VCaP (cell line): Measurements from ENCODE around the gene PRSS27.
A peak's percentile ranks its signal among the peaks of the same experiment; 100 is the strongest.

ENCODE experiments used
- H3K27ac ChIP-seq: fragments of 450-650 bp; 2 replicates; pipeline ENCODE4 v1.5.1; 2017
- TF ChIP-seq, protein P1 (sequence below): fragments of 450-650 bp; conservative IDR thresholded peaks from 2 replicates; pipeline ENCODE4 v1.5.1; 2017; ENCODE audit warnings: mild to moderate bottlenecking, moderate library complexity

Gene PRSS27

DNA sequence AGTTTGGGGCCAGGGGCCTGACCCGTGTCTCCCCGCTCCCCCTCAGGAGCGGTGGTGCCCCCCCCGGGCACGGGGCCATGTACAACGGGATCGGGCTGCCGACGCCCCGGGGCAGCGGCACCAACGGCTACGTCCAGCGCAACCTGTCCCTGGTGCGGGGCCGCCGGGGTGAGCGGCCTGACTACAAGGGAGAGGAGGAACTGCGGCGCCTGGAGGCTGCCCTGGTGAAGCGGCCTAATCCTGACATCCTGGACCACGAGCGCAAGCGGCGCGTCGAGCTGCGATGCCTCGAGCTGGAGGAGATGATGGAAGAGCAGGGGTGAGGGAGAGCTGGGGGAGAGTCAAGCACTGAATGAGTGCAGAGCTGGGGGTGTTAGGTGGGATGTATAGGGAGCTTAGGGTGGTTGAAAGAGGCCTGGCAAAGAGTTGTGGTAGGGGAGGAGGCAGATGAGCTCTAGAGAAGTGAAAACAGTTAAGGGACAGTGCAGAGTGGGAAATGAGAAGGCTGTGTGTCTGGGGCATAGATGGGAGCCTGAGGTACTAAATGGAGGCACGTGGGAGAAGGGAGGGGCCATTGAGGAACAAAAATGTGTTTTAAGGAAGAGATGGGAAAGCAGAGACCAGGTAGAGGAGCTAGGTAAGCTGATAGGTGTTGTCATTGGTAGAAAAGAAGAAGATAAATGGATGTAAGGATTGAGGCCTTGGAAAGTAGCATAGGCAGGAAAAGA is 36.4 kb upstream of the PRSS27 start:
- no peak overlapping the region for H3K27ac ChIP-seq
- TF ChIP-seq, protein P1, sequence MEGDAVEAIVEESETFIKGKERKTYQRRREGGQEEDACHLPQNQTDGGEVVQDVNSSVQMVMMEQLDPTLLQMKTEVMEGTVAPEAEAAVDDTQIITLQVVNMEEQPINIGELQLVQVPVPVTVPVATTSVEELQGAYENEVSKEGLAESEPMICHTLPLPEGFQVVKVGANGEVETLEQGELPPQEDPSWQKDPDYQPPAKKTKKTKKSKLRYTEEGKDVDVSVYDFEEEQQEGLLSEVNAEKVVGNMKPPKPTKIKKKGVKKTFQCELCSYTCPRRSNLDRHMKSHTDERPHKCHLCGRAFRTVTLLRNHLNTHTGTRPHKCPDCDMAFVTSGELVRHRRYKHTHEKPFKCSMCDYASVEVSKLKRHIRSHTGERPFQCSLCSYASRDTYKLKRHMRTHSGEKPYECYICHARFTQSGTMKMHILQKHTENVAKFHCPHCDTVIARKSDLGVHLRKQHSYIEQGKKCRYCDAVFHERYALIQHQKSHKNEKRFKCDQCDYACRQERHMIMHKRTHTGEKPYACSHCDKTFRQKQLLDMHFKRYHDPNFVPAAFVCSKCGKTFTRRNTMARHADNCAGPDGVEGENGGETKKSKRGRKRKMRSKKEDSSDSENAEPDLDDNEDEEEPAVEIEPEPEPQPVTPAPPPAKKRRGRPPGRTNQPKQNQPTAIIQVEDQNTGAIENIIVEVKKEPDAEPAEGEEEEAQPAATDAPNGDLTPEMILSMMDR: no peak

- H3K27ac ChIP-seq: peak overlapping the region; percentile 96; the same call in 1 of the 2 replicates
- TF ChIP-seq, protein P1: no peak
Measured at GRCh38 chr16:2755158-2755557, 35.1 kb upstream of the PRSS27 start.

DNA sequence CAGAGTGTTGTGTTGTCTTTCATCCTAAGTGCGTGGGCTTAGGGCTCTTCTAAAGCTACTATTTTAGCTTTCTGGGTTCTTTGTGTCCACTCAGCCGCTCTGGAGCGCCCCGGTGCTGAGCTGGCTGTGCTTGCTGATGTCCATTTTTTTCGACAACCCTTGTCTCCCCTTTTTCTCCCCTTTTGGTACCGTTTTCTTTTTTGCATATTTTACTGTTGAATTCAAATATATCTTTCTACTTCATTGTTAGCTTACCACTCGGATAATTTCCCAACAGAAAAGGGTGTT is 33.7 kb upstream of the PRSS27 start:
- TF ChIP-seq, protein P1: no peak
- H3K27ac ChIP-seq: peak overlapping the region; percentile 96

DNA sequence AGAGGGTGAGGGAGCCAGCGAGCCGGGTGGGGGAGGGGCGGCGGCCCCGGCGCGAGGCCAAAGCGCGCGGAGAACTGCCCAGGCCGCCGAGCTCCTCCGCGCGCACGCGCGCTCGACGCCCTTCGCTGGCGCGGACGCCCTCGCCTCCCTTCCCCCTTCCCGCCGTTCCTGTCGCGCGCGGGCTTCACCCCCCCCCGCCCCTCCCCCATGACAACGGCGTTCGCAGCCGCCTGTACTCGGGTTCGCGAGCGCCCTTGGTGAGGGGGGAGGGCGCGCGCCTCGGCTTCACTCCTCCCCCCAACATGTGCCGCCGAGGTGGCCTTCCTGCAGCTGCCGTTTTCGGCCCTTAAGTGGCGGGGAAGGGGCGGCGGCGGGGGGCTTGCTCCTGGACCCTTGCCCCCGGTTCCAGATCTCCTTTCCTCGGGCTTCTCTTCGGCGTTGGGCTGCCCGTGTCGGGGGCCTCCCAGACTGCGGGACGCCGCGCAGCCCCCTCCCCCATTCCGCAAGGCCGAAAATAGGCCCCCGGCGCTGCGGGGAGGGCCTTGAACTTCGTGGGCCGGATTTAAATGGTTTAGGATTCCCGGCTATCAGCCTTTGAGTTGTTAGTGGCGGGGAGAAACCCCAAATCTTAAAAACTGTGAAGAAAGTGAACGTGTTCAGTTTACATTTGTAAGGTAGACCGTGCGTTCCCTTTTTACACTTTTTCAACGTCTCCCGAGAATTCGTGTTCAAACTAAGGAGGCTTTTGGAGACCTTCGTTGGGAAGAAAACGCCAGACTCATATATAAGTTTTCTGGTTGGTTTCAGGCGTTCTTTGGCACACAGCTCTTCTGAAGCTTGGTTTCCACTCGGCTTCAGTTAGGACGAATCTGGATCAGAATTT is 33.1 kb upstream of the PRSS27 start:
- peak overlapping the region; percentile 96 for H3K27ac ChIP-seq
- TF ChIP-seq, protein P1: no peak

DNA sequence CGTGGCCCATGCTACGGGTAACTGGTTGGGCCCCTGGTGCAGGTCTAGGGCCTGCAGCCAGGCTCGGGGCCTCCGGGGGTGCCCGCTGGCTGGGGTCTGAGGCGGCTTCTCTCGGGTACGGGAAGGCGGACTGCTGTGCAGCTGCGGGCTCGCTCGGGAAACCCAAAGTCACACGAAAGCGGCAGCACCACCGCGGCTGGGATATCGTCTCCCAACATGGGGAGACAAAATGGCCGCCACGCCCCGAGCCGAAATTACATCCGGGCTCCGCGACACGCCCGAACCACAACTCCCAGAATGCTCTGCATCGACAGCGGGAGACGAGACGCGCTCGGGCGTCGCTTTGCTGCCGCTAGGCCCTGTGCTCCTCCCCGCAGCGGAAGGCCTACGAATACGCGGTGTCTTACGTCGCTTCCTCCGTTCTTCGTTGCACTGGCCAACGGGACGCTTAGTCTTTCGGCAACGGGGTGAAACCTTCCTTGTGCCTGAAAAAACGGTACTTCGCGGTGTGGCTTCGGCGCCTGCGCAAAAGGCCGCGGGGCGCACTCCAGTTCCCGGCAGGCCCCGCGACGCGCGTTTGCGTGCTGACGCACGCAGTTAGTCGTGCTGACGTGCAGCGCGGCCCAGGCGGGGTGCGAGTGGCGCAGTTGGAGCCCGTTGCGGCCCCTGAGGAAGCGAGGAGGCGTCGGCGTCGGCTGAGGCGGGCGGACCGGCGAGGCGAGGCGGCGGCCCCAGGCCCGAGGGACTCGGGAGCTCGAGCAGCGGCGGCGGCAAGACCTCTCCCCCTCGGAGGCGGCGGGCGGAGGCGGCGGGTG is 32.2 kb upstream of the PRSS27 start, which contains the start of gene SRRM2:
Gene SRRM2 (plus strand): TSS at position 604 of the 815 bp plus-strand sequence. CDS start 3,727 bp downstream, outside the sequence.
- H3K27ac ChIP-seq: peak within 1 kb of the TSS; percentile 96
- TF ChIP-seq, protein P1: no peak

GRCh38 chr16:2751577-2752034 is 31.6 kb upstream of the PRSS27 start:
- TF ChIP-seq, protein P1: no peak

More at GRCh38 chr16:2751577-2752034, 31.6 kb upstream of the PRSS27 start:
- H3K27ac ChIP-seq: peak overlapping the region; percentile 96
